GM23338 (cell line): ENCODE data around the gene TBX18. TPM values are rescaled to one million over a fixed set of nuclear protein-coding genes. Genes with fewer than 3 reads are reported as not detected.

Source experiments
- ATAC-seq: fragments of 200-7000 bp; cut with Tn5 transposase; 3 replicates; pipeline ENCODE4 v1.9.1; 2020
- DNase-seq: peaks from one replicate; pipeline ENCODE4 v3.0.0-alpha.2; 2015; ENCODE audit warnings: low spot score
- H2AFZ ChIP-seq: fragments of 200-600 bp; sonication (generic); 2 replicates; pipeline ENCODE4 v1.8.0; 2016; ENCODE audit warnings: antibody characterized with exemption, mild to moderate bottlenecking, moderate library complexity
- H3F3A ChIP-seq: fragments of 200-600 bp; sonication (generic); replicated peaks from 2 replicates; pipeline ENCODE4 v1.8.0; 2017; ENCODE audit warnings: antibody characterized with exemption, mixed run types, low read depth
- H3K27ac ChIP-seq: fragments of 200-600 bp; sonication (generic); 2 replicates; pipeline ENCODE4 v1.6.1; 2016; ENCODE audit warnings: low read depth
- H3K27me3 ChIP-seq: fragments of 200-600 bp; sonication (generic); 2 replicates; pipeline ENCODE4 v1.8.0; 2016; ENCODE audit warnings: mild to moderate bottlenecking, mixed run types, moderate library complexity; ENCODE audit not compliant: insufficient read depth
- H3K36me3 ChIP-seq: fragments of 200-600 bp; sonication (generic); 2 replicates; pipeline ENCODE4 v1.8.0; 2016; ENCODE audit warnings: mild to moderate bottlenecking; ENCODE audit not compliant: insufficient read depth
- H3K4me1 ChIP-seq: fragments of 200-600 bp; sonication (generic); 2 replicates; pipeline ENCODE4 v1.8.0; 2016; ENCODE audit warnings: mild to moderate bottlenecking, moderate library complexity; ENCODE audit not compliant: insufficient read depth
- H3K4me2 ChIP-seq: fragments of 200-600 bp; sonication (generic); 2 replicates; pipeline ENCODE4 v1.7.1; 2017; ENCODE audit warnings: mixed run types
- H3K4me3 ChIP-seq: fragments of 200-600 bp; sonication (generic); 2 replicates; pipeline ENCODE4 v1.6.1; 2016; ENCODE audit warnings: mixed run types
- H3K79me2 ChIP-seq: fragments of 200-600 bp; sonication (generic); replicated peaks from 2 replicates; pipeline ENCODE4 v1.8.0; 2017; ENCODE audit warnings: mild to moderate bottlenecking; ENCODE audit not compliant: insufficient read depth
- H3K9me2 ChIP-seq: fragments of 200-600 bp; sonication (generic); 2 replicates; pipeline ENCODE4 v1.8.0; 2017; ENCODE audit not compliant: insufficient read depth
- H4K20me1 ChIP-seq: fragments of 200-600 bp; sonication (generic); replicated peaks from 2 replicates; pipeline ENCODE4 v1.8.0; 2017; ENCODE audit warnings: mild to moderate bottlenecking; ENCODE audit not compliant: insufficient read depth
- H3K27ac Mint-ChIP-seq: 2 replicates; pipeline ENCODE4 v1.8.0; 2020; ENCODE audit warnings: inconsistent platforms, mild to moderate bottlenecking, moderate library complexity, mixed read lengths
- H3K27me3 Mint-ChIP-seq: 3 replicates; pipeline ENCODE4 v1.8.0; 2022; ENCODE audit warnings: low read depth, mild to moderate bottlenecking, moderate library complexity, mixed read lengths, inconsistent platforms; ENCODE audit not compliant: insufficient read depth, poor library complexity
- H3K36me3 Mint-ChIP-seq: 3 replicates; pipeline ENCODE4 v1.8.0; 2021; ENCODE audit warnings: low read depth, mild to moderate bottlenecking, inconsistent platforms, moderate library complexity, mixed read lengths
- H3K4me1 Mint-ChIP-seq: 3 replicates; pipeline ENCODE4 v1.8.0; 2020; ENCODE audit warnings: mild to moderate bottlenecking, inconsistent platforms, mixed read lengths
- H3K4me3 Mint-ChIP-seq: 3 replicates; pipeline ENCODE4 v1.8.0; 2021; ENCODE audit warnings: moderate library complexity, mild to moderate bottlenecking, inconsistent platforms, mixed read lengths
- H3K9me3 Mint-ChIP-seq: 3 replicates; pipeline ENCODE4 v1.8.0; 2020; ENCODE audit warnings: moderate library complexity, mild to moderate bottlenecking, inconsistent platforms, mixed read lengths
- CREB1 ChIP-seq: fragments of 250-450 bp; sonication (Bioruptor Pico); IDR thresholded peaks from 2 replicates; pipeline ENCODE4 v1.5.0; 2020; ENCODE audit warnings: low read depth, mild to moderate bottlenecking, moderate library complexity
- CTCF ChIP-seq, 2 experiments: fragments of 200-600 bp in 1 of 2; sonication (generic) in 1 of 2; conservative IDR thresholded peaks; 2 replicates each; pipeline versions ENCODE4 v1.5.1 to v1.6.1; 2016 to 2017; ENCODE audit warnings: antibody characterized with exemption in 2 of 2, low read depth in 2 of 2, mild to moderate bottlenecking in 2 of 2, moderate library complexity in 1 of 2
- ETS1 ChIP-seq: IDR thresholded peaks from 2 replicates; pipeline ENCODE4 v1.6.1; 2016; ENCODE audit warnings: antibody characterized with exemption
- EZH2 ChIP-seq: fragments of 200-600 bp; sonication (generic); IDR thresholded peaks from one replicate; pipeline ENCODE4 v1.8.0; 2017; ENCODE audit warnings: antibody characterized with exemption, mild to moderate bottlenecking, low read depth; ENCODE audit not compliant: unreplicated experiment
- EZH2phosphoT487 ChIP-seq: fragments of 200-600 bp; sonication (generic); IDR thresholded peaks from one replicate; pipeline ENCODE4 v1.8.1; 2018; ENCODE audit warnings: antibody characterized with exemption; ENCODE audit not compliant: unreplicated experiment
- JUNB ChIP-seq: IDR thresholded peaks from one replicate; pipeline ENCODE4 v1.6.1; 2016; ENCODE audit warnings: antibody characterized with exemption; ENCODE audit not compliant: unreplicated experiment
- NANOG ChIP-seq: IDR thresholded peaks from 2 replicates; pipeline ENCODE4 v1.6.1; 2016; ENCODE audit warnings: antibody characterized with exemption, borderline replicate concordance
- REST ChIP-seq: IDR thresholded peaks from one replicate; pipeline ENCODE4 v1.6.1; 2018; ENCODE audit warnings: antibody characterized with exemption; ENCODE audit not compliant: unreplicated experiment
- STAT1 ChIP-seq: IDR thresholded peaks from one replicate; pipeline ENCODE4 v1.6.1; 2016; ENCODE audit warnings: antibody characterized with exemption; ENCODE audit not compliant: unreplicated experiment
- ZNF114 ChIP-seq: fragments of 250-450 bp; sonication (Bioruptor Pico); IDR thresholded peaks from 2 replicates; pipeline ENCODE4 v1.5.0; 2020; ENCODE audit warnings: mild to moderate bottlenecking, moderate library complexity
- ZNF331 ChIP-seq: fragments of 250-450 bp; sonication (Bioruptor Pico); IDR thresholded peaks from 2 replicates; pipeline ENCODE4 v1.5.0; 2020; ENCODE audit warnings: low read depth, mild to moderate bottlenecking, moderate library complexity
- ZNF462 ChIP-seq: fragments of 250-450 bp; sonication (Bioruptor Pico); IDR thresholded peaks from 2 replicates; pipeline ENCODE4 v1.5.0; 2020; ENCODE audit warnings: mild to moderate bottlenecking, moderate library complexity
- polyA plus RNA-seq: library from polyadenylated mRNA; unstranded; fragments of >200 nt; fragmentation: Nextera tagmentation; extraction: Ambion mirVana; gene quantifications from 2 replicates; pipeline ENCODE4 v1.2.1, GENCODE V29; 2016
- total RNA-seq: library from RNA; depleted of rRNA; stranded (reverse); fragments of >200 nt; shearing (Covaris generic); gene quantifications from 2 replicates; pipeline ENCODE4 v1.2.3, GENCODE V29; 2014

TBX18 gene
- total and polyA plus RNA-seq, 2 experiments from 2014 or later = 0.03 TPM; not detected in 1

GRCh38 chr6:84743616-84744015 lies 20.8 kb downstream of the TBX18 start (continued):
- no peak for TF ChIP-seq ZNF462 (CRISPR knock-in tag)
- TF ChIP-seq ZNF331 = no peak
- TF ChIP-seq ETS1 = no peak
- TF ChIP-seq NANOG = no peak

- Mint-ChIP-seq H3K27me3 (peaks cover 2% of the 10 kb centered on the region), H3K36me3 (no peaks in the 10 kb centered on the region; the same call in 2 of the 3 replicates), H3K4me1 (no peaks in the 10 kb centered on the region), H3K4me3 (no peak overlapping the region), H3K27ac (no peak overlapping the region), H3K9me3 (no peaks in the 10 kb centered on the region)
- no peaks in the 10 kb centered on the region for H3K36me3 ChIP-seq
- H3K27ac ChIP-seq = no peak overlapping the region
- no peaks in the 10 kb centered on the region for H4K20me1 ChIP-seq
- H3K4me3 ChIP-seq = no peak overlapping the region
- DNase-seq (no peak), ATAC-seq (no peak)
- no peak overlapping the region for H2AFZ ChIP-seq
- no peaks in the 10 kb centered on the region for H3K27me3 ChIP-seq
- no peaks in the 10 kb centered on the region for H3K79me2 ChIP-seq
- H3K9me2 ChIP-seq = no peaks in the 10 kb centered on the region; the same call in 1 of the 2 replicates
- H3F3A ChIP-seq = no peaks in the 10 kb centered on the region
- H3K4me2 ChIP-seq = no peak overlapping the region
- no peaks in the 10 kb centered on the region for H3K4me1 ChIP-seq
- TF ChIP-seq EZH2 (no peak), ZNF114 (CRISPR knock-in tag) (no peak), EZH2phosphoT487 (no peak), CTCF (conservative IDR thresholded peaks at IDR 0.05; ENCODE audit: low read depth in 2 of 2) (no peak), ETS1 (no peak), JUNB (no peak), STAT1 (no peak), ZNF331 (no peak), NANOG (no peak), CREB1 (CRISPR knock-in tag) (no peak), REST (no peak)
These were observed 24.0 kb downstream of the TBX18 start for GRCh38 chr6:84740385-84740784.
